Nucleus accumbens (tissue), 56 donors: ENCODE data around the gene TMEM41B.
"Not testable (repeated sequence)": the region's sequence is repeated elsewhere in the genome, so short reads cannot be mapped to it uniquely, and the experiment has no call there.

Experiments
- DNase-seq, 56 donors: peaks; one replicate each; lab custom pipeline; 2025; lab: John Stamatoyannopoulos, UW

The TMEM41B gene

GRCh38 chr11:9314291-9315077 lies at the start of gene TMEM41B:
Gene TMEM41B, minus strand, starts transcription at chr11:9314593. Its CDS starts 152 bp downstream, at chr11:9314441.
- peak; percentile 82 to 99 (median 96) for DNase-seq

GRCh38 chr11:9362393-9362863 lies 48.0 kb upstream of the TMEM41B start:
- DNase-seq, result no peak

- DNase-seq, result not testable (repeated sequence)
These were observed 46.6 kb upstream of the TMEM41B start for GRCh38 chr11:9360862-9361622.

GRCh38 chr11:9357041-9357440 lies 42.6 kb upstream of the TMEM41B start:
- DNase-seq, result no peak

GRCh38 chr11:9351321-9351881 lies 37.0 kb upstream of the TMEM41B start:
- no peak for DNase-seq

GRCh38 chr11:9347779-9348178 lies 33.4 kb upstream of the TMEM41B start:
- not testable (repeated sequence) for DNase-seq

GRCh38 chr11:9347100-9347499 lies 32.7 kb upstream of the TMEM41B start:
- no peak for DNase-seq

GRCh38 chr11:9344061-9344680 lies 29.8 kb upstream of the TMEM41B start:
- no peak for DNase-seq

GRCh38 chr11:9341638-9342178 lies 27.3 kb upstream of the TMEM41B start:
- DNase-seq, result no peak

GRCh38 chr11:9332655-9333054 lies 18.3 kb upstream of the TMEM41B start:
- no peak for DNase-seq

GRCh38 chr11:9330387-9331384 lies 16.3 kb upstream of the TMEM41B start:
- no peak for DNase-seq

- DNase-seq, result no peak
These were observed 5.7 kb upstream of the TMEM41B start for GRCh38 chr11:9320047-9320446.

GRCh38 chr11:9319377-9320001 lies 5.1 kb upstream of the TMEM41B start:
- not testable (repeated sequence) for DNase-seq

GRCh38 chr11:9318442-9319376 lies 4.3 kb upstream of the TMEM41B start:
- DNase-seq, result not testable (repeated sequence)

GRCh38 chr11:9316334-9316733 lies 1.9 kb upstream of the TMEM41B start:
- no peak for DNase-seq

GRCh38 chr11:9315078-9315688 lies 790 bp upstream of the TMEM41B start:
- peak in 6 of 56 donors; percentile 1 to 32 (median 22) for DNase-seq

GRCh38 chr11:9313648-9314290 lies 624 bp downstream of the TMEM41B start:
- peak in 13 of 56 donors; percentile 14 to 62 (median 40) for DNase-seq
